ENCODE data around the gene GRIK3.

DNA sequence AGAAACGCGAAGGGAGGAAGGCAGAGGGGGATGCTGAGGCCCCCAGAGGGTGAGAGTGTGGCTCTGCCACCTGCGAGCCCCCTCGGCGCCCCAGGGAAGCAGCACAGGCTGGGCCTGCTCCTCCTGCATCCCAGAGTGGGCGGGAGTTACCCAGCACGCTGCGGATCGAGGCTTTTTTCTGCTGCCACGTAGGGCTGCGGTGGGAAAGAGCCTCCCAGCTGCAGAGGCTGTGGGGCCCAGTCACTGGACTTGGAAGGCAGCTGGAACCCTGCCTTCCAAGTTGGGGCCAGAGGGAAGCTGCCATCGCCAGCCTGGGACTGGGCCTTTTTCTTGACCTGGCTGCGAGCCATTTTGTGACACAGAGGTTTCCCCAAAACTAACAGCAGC is 2.3 kb upstream of the GRIK3 start:
- TF ChIP-seq, protein P1, sequence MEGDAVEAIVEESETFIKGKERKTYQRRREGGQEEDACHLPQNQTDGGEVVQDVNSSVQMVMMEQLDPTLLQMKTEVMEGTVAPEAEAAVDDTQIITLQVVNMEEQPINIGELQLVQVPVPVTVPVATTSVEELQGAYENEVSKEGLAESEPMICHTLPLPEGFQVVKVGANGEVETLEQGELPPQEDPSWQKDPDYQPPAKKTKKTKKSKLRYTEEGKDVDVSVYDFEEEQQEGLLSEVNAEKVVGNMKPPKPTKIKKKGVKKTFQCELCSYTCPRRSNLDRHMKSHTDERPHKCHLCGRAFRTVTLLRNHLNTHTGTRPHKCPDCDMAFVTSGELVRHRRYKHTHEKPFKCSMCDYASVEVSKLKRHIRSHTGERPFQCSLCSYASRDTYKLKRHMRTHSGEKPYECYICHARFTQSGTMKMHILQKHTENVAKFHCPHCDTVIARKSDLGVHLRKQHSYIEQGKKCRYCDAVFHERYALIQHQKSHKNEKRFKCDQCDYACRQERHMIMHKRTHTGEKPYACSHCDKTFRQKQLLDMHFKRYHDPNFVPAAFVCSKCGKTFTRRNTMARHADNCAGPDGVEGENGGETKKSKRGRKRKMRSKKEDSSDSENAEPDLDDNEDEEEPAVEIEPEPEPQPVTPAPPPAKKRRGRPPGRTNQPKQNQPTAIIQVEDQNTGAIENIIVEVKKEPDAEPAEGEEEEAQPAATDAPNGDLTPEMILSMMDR (conservative IDR thresholded peaks at IDR 0.05; ENCODE audit: low read depth in 2 of 2), result no peak
- TF ChIP-seq EZH2phosphoT487 (IDR thresholded peaks at IDR 0.05; ENCODE audit: unreplicated experiment) (no peak), POLR2AphosphoS5 (IDR thresholded peaks at IDR 0.05; ENCODE audit: low read depth) (no peak), ZNF114 (CRISPR knock-in tag; IDR thresholded peaks at IDR 0.05) (no peak)
